Nephron progenitor cell (in vitro differentiated cells): ENCODE data around the gene MZF1.
"Not testable (repeated sequence)": the region's sequence is repeated elsewhere in the genome, so short reads cannot be mapped to it uniquely, and the experiment has no call there.

Source experiments
- DNase-seq: peaks from one replicate; pipeline ENCODE4 v3.0.0; 2021
- H3K27ac Mint-ChIP-seq: 2 replicates; pipeline ENCODE4 v1.8.0; 2021; ENCODE audit warnings: mild to moderate bottlenecking, moderate library complexity, mixed read lengths
- H3K27me3 Mint-ChIP-seq: 2 replicates; pipeline ENCODE4 v1.8.0; 2021; ENCODE audit warnings: mild to moderate bottlenecking, low read depth, mixed read lengths; ENCODE audit not compliant: poor library complexity
- H3K36me3 Mint-ChIP-seq: 2 replicates; pipeline ENCODE4 v1.8.0; 2021; ENCODE audit warnings: low read depth, mixed read lengths
- H3K4me1 Mint-ChIP-seq: 2 replicates; pipeline ENCODE4 v1.8.0; 2021; ENCODE audit warnings: mixed read lengths
- H3K4me3 Mint-ChIP-seq: 2 replicates; pipeline ENCODE4 v1.8.0; 2021; ENCODE audit warnings: mild to moderate bottlenecking, moderate library complexity, mixed read lengths
- H3K9me3 Mint-ChIP-seq: 2 replicates; pipeline ENCODE4 v1.8.0; 2021; ENCODE audit warnings: mild to moderate bottlenecking, moderate library complexity, mixed read lengths
- TF ChIP-seq, protein P1 (sequence below): fragments of 200-600 bp; sonication (generic); IDR thresholded peaks from 2 replicates; pipeline ENCODE4 v1.5.0; 2021; ENCODE audit warnings: antibody characterized with exemption

Gene MZF1

DNA sequence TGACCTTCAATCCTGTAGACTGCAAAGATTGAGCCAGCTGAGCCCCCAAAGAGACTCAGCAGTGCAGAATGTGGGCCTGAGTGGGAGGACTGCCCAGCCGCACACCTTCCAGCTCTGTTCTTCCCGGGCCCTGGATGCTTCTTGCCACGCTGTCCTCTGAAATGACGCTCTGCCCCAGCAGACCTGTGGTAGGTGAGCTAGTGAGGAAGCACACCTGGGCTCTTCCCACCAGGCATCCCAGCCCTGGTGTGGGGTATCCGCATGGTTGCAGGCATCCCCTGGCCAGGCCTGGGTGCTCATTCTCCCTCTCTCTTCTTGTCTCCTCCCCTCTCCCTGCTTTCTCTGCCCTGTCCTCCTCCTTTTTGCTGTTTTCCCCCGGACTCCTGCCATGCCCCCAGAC, 9.8 kb upstream of the MZF1 start:
- DNase-seq: no peak
- Mint-ChIP-seq H3K27ac (no peak overlapping the region), H3K4me3 (no peak overlapping the region), H3K4me1 (peaks cover 56% of the 10 kb centered on the region), H3K9me3 (no peaks in the 10 kb centered on the region), H3K36me3 (peaks cover 17% of the 10 kb centered on the region), H3K27me3 (peaks cover 5% of the 10 kb centered on the region)
- TF ChIP-seq, protein P1, sequence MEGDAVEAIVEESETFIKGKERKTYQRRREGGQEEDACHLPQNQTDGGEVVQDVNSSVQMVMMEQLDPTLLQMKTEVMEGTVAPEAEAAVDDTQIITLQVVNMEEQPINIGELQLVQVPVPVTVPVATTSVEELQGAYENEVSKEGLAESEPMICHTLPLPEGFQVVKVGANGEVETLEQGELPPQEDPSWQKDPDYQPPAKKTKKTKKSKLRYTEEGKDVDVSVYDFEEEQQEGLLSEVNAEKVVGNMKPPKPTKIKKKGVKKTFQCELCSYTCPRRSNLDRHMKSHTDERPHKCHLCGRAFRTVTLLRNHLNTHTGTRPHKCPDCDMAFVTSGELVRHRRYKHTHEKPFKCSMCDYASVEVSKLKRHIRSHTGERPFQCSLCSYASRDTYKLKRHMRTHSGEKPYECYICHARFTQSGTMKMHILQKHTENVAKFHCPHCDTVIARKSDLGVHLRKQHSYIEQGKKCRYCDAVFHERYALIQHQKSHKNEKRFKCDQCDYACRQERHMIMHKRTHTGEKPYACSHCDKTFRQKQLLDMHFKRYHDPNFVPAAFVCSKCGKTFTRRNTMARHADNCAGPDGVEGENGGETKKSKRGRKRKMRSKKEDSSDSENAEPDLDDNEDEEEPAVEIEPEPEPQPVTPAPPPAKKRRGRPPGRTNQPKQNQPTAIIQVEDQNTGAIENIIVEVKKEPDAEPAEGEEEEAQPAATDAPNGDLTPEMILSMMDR: no peak

DNA sequence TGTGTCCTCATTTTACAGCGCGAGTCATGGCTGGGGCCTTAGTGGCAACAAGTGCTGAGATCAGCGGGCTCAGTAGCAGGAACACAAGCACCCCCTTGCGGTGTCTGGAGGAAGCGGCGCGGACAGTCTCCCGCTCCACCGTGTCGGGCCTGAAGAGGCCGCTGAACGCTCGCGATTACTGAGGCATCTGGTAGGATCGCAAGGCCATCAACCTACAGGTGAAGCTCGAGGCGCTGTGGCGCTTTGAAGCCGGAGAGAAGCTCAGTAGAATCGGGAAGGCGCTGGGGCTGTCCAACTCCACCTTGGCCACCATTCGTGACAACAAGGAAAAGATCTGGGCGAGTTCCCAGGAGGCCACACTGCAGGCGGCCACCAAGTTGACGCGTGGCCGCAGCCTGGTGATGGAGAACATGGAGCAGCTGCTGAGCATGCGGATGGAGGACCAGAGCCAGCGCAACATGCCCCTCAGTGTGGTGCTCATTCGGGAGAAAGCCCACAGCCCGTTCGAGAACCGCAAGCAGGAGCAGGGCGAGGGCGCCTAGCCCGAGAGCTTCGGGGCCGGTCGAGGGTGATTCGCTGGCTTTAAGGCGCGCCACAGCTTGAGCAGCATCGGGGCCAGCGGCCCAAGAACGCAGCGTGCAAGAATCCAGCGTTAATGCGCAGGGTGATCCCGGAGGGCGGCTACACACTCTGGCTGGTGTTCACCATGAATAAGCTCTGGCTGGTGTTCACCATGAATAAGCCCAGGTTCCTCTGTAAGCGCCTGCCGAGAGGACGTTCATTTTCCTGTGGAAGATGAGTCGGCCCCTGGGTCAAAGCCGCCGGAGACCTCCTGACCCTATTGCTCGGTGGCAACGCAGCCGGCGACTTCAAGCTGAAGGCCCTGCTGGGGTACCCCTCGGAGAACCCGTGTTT, 8.3 kb upstream of the MZF1 start:
- TF ChIP-seq, protein P1: peak; percentile 89
- Mint-ChIP-seq H3K4me3 (no peak overlapping the region), H3K9me3 (no peaks in the 10 kb centered on the region), H3K27me3 (peaks cover 5% of the 10 kb centered on the region), H3K4me1 (peaks cover 63% of the 10 kb centered on the region), H3K36me3 (peaks cover 17% of the 10 kb centered on the region), H3K27ac (peak overlapping the region; percentile 71)
- peak; percentile 91 for DNase-seq

DNA sequence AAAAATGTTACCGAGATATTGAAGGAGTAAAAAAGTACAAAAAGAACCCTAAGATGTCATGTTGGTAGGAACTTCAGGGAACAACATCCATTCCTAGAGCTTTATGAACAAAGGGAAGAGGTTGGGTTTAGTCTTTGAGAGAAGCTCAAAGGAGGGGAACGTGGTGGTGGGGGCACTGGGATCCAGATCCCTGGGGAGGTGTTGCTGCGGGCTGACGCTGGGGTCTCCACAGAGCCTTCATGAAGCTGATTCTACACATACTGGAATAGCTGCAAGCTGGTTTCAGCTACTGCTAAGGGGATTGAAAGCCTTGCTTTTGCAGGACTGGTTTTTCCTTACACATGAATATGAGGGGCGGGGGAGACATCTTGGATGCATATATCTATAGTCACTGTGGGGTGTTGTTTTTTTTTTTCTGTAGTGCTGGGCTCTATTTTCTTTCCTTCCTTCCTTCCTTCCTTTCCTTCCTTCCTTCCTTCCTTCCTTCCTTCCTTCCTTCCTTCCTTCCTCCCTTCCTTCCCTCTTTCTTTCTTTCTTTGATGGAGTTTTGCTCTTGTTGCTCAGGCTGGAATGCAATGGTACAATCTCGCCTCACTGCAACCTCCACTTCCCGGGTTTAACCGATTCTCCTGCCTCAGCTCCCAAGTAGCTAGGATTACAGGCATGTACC, 6.5 kb upstream of the MZF1 start:
- Mint-ChIP-seq H3K4me3 (peak overlapping the region; percentile 45), H3K27ac (peak overlapping the region; percentile 59), H3K4me1 (peaks cover 61% of the 10 kb centered on the region), H3K27me3 (peaks cover 5% of the 10 kb centered on the region), H3K9me3 (no peaks in the 10 kb centered on the region), H3K36me3 (peaks cover 17% of the 10 kb centered on the region)
- TF ChIP-seq, protein P1: no peak
- no peak for DNase-seq

DNA sequence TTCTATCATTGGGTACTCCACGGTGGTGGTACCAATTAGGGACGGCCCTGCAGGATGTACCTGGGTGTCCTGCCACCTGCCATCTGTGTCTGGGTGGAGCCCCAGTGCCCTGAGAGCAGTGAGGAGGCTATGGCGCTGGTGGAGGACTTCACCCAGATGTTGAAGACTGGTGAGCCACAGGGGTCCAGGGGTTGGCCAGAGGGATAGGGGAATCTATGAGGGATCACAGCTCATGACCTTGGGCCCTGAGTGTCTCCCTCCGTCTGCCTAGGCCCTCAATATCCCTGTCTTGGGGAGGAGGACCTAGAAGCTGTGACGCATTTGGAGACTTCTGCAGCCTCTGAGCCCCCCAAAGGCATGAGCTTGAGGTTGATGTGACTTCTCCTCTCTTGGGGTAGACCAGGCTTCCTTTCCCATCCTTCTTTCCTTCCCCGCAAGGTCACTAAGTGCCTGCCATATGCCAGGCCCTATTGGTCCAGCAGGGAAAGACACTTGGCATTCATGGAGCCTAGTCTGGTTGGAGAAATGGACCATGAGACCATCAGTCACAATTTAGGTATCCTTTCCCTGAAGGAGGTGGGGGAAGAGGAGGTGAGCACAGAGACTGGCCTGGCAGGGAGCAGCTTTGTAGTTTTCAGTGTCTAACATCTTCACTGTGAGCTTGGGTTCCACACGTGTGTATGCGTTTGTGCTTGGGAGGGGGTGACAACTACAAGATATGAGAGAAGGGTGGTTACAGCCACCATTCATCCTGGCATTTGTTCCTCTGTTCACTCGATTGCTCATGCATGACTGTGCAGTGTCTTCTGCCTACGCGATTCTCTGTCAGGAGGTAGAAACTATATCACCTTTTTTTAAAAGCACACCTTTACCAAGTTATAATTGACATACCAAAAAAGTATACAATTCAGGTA, 5.1 kb upstream of the MZF1 start:
- Mint-ChIP-seq H3K27ac (peak overlapping the region; percentile 73), H3K4me3 (peak overlapping the region; percentile 35), H3K9me3 (no peaks in the 10 kb centered on the region), H3K4me1 (peaks cover 66% of the 10 kb centered on the region), H3K36me3 (peaks cover 17% of the 10 kb centered on the region), H3K27me3 (peaks cover 9% of the 10 kb centered on the region)
- TF ChIP-seq, protein P1: no peak
- DNase-seq: no peak

DNA sequence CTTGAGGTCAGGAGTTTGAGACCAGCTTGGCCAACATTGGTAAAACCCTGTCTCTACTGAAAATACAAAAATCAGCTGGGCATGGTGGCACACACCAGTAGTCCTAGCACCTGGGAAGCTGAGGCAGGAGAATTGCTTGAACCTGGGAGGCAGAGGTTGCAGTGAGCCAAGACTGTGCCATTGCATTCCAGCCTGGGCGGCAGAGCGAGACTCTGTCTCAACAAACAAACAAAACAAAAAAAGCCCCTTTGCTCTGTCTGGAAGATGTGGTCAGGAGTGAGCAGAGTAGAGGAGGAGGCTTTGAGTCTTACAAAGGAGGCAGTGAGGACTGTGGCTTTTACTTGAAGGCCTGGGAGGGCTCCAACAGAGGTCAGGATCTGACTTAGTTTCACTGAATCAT, 4.4 kb upstream of the MZF1 start:
- H3K4me3 Mint-ChIP-seq: peak overlapping the region; percentile 30
- H3K4me1 Mint-ChIP-seq: peaks cover 63% of the 10 kb centered on the region
- not testable (repeated sequence) for DNase-seq, H3K27ac Mint-ChIP-seq, H3K9me3 Mint-ChIP-seq, H3K36me3 Mint-ChIP-seq
- peaks cover 10% of the 10 kb centered on the region for H3K27me3 Mint-ChIP-seq
